ENCODE data around the gene CIB2.

DNA sequence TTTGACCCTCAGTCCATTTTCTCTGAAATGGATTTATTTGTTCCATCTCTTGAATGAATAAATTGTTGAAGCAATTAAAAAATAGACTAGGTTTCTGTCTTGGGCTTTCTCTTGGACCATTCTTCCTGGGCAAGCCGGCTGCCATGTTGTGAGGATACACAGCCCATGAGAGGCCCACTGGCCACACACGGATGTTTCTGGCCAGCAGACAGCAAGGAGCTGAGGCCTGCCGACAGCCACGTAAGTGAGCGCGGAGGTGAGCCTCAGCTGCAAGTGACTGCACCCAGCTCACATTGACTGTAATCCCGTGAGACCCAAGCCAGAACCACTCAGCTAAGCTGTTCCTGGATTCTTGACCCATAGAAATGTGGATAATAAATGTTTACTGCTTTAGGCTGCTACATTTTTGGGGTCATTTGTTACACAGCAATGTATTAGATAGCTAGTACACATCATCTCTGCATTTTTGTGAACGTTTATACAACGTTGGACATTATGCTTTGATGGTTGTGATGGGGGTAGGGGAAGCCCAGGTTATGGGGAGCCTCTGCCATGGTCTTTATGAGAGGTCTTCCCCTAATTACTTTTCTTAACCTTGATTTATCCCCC, 40.7 kb upstream of the CIB2 start:
- TF ChIP-seq POLR2AphosphoS5 (IDR thresholded peaks at IDR 0.05; ENCODE audit: low read depth, low read length) (no peak), CHD2 (IDR thresholded peaks at IDR 0.05; ENCODE audit: low read length, partially characterized antibody) (no peak)
